Hematopoietic multipotent progenitor cell treated with erythropoietin and hydrocortisone succinate and interleukin-3 and kit ligand, for 15 days (in vitro differentiated cells): ENCODE measurements around the gene THOC5.
"Not testable (repeated sequence)": the region's sequence is repeated elsewhere in the genome, so short reads cannot be mapped to it uniquely, and the experiment has no call there.

Source experiments
- DNase-seq: peaks from one replicate; pipeline ENCODE4 v3.0.0-alpha.2; 2015; ENCODE audit warnings: low spot score

THOC5 gene

DNA sequence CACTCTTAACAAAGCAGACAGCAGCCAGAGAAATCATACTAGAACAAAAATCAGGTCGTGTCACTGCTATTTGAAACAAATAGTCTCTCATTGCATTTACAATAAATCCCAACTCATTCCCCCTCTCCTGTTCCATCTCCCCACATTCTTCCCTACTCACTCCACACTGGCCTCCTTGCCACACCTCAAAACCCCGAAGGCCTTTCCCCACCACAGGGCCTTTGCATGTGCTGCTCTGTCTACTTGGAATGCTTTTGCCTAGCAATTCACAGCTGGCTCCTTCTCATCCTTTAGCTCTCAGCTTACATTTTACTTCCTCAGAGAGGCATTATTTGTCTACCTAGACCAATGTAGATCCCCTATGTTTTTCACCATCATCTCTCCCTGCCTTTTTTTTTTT lies 6.3 kb upstream of the THOC5 start:
- DNase-seq = no peak

DNA sequence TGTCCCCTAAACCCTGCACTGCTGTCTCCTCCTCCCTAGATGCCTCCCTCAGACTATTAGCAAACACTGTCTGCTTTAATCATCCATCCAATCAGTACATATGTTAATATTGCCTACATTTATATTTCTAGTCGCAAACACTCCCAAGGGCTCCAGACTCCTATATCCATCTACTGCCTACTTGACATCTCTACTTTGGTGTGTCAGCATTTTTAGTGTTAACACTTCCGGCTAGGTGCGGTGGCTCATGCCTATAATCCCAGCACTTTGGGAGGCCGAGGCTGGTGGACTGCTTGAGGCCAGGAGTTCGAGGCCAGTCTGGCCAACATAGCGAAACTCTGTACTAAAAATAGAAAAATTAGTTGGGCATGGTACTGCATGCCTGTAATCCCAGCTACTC lies 5.5 kb upstream of the THOC5 start:
- DNase-seq = no peak

DNA sequence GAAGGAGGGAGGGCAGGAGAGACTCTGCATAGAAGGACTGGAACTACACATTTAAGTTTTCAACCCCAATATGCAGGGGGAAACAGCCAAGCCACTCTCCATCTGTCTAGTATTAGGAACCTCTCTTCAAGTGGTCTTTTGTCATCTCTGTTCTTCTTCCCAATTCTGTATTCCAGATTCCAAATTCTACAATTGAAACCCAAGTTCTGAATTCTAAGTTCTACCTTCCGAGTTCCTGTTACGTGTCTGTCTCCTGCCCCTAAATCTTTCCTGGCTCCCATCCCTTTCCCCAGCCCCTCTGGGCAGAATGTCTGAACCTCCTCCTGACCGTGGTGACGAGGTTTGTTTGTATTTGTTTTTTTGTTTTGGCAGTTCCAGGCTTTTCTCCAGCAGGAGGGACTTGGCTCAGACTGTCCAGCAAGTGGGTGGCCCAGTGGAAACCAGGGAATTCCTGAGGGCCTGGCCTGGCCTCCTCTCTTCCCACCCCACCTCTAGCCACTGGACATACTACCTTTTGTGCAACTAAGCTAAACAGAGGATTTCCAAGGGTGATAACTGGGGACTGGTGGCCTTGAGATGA lies 1.6 kb upstream of the THOC5 start:
- no peak for DNase-seq

DNA sequence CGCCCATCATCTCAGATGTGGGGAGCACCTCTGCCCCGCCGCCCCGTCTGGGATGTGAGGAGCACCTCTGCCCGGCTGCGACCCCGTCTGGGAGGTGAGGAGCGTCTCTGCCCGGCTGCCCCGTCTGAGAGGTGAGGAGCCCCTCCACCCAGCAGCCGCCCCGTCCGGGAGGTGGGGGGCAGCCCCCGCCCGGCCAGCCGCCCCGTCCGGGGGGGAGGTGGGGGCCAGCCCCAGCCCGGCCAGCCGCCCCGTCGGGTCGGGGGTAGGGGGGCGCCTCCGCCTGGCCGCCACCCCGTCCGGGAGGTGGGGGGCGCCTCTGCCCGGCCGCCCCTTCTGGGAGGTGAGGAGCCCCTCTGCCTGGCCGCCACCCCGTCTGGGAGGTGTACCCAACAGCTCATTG lies 1.2 kb downstream of the THOC5 start:
- not testable (repeated sequence) for DNase-seq

- no peak for DNase-seq
Observed at GRCh38 chr22:29550005-29550404, 3.6 kb downstream of the THOC5 start.

GRCh38 chr22:29545045-29545444 lies 8.5 kb downstream of the THOC5 start:
- not testable (repeated sequence) for DNase-seq

DNA sequence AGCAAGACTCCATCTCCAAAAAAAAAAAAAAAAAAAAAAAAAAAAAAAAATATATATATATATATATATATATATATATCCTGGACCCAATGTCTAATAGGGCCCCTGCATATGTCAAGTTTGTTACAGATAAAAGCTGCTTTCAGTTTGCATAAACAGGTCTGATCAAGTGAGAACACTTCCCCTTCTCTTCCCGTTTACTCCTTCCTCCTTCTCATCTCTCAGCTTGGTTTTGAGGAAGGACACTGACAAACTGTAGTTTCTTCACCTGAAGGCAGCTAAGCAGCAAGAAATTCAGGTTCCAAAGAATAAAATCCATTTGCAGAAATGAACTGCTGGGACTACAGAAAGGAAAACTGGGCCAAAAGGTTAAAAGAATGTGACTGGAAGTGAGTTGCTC lies 11.7 kb downstream of the THOC5 start:
- no peak for DNase-seq

- DNase-seq = no peak
Observed at GRCh38 chr22:29539105-29539504, 14.5 kb downstream of the THOC5 start.

DNA sequence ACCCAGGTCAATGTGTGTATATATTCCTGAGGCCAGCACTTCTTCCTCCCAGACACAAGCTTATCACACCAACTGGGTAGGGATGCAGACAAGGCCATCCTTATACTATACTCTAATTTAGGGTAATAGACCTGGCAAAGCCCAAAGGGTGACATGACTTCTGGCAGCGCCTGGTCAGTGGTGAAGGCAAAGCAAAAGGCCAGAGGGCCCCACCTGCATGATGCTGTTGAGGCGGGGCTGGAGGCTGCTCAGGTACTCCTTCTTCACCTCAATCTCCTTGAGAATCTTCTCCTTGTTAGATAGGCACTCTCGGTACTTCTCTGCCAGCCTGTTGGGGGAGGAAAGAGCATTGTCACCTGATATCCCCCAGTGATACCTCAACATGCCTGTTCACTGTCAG lies 17.1 kb downstream of the THOC5 start:
- DNase-seq = no peak

GRCh38 chr22:29531419-29531818 lies 22.1 kb downstream of the THOC5 start:
- DNase-seq = no peak

DNA sequence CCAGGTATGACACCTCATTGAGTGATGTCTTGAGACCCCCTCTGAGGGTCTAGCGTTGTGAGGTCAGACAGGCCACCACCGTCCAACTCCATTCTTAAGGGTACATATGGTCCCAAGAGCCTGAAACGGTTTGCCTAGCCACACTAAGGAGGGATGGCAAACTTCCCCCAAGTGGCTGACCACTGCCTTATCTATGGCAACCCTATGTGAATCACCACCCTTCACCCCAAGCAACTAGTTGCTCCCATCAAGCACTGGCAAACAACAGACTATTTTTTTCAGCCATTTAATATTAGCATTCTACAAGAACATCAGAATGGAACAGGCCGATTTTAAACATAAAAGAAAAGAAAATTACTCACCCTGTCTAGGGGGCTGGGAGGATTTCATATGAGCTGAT lies 22.8 kb downstream of the THOC5 start:
- DNase-seq = no peak

- no peak for DNase-seq
Observed at GRCh38 chr22:29528144-29528543, 25.4 kb downstream of the THOC5 start.

- DNase-seq = no peak
Observed at GRCh38 chr22:29524442-29525191, 28.9 kb downstream of the THOC5 start.

DNA sequence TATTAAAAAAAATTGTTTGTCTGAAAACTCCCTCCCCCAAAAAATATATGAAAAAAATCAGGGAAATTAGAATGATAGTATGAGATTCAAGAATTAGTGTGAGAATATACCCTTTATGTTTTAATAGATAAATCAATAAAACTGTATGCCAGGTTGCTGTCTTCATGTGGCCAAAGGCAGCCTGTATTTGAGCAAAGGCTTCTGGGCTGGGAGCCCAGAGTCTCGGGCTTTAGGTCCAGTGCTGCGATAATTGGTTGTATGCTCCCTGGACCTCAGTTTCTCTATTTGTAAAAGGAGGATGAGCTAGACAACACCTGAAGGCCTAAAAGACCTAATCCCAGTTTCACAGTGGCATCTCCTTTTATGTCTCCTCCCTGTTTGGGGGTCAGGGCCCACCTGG lies 29.8 kb downstream of the THOC5 start:
- DNase-seq = no peak

DNA sequence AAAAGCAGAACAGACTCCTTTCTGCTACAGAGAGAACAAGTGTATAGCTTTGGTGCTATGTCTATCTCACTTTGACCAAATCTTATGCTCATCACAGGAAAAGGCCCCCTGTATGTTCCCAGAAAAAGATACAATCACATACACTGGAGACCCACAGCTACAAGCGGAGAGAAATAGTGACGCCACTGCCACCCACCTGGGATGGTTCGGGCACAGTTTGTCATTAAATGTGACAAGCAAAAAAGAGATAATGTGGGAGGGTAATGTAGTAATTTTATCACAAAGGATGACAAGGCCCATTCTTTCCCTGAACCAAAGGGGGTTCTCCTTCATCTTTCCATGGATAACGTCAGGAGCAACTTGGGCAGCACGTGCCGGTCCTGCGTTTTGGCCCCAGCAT lies 32.0 kb downstream of the THOC5 start:
- no peak for DNase-seq

DNA sequence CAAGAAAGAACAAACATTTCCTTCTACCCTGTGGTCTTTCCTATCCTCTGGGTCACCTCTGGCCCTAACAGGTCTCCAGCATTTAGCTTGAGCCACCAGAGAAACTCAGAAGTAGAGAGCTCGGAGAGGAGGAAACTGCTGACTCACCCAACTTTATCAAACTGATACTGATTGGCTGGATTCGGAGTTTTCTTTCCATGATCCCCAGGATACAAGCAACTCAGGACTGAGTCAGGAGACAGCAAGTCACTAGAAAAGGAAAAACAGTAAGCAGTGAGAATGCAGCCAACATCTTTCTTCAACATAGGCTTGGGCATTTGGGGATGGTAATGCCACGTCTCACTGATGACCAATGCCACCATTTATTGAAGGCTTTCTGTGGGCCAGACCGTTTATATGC lies 32.7 kb downstream of the THOC5 start:
- DNase-seq = no peak

DNA sequence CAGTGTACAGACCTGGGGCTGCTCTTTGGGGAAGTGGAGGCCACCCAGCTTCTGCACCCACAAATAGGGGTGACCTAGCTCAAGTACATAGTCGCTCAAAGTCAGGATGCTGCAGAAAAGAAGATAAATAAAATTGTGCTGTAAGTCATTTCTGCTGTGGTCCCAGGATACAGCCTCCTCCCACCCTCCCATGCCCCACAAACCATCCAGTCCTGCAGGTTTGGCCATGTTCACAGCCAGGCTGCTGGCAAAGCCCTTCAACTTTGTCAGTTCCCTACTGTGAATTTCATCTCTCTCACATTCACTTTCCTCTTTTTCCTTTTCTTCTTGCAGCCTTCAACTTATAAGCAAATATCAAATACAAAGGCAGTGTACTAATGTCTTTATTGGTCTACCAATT lies 33.6 kb downstream of the THOC5 start:
- no peak for DNase-seq

GRCh38 chr22:29518427-29518826 lies 35.1 kb downstream of the THOC5 start:
- no peak for DNase-seq

DNA sequence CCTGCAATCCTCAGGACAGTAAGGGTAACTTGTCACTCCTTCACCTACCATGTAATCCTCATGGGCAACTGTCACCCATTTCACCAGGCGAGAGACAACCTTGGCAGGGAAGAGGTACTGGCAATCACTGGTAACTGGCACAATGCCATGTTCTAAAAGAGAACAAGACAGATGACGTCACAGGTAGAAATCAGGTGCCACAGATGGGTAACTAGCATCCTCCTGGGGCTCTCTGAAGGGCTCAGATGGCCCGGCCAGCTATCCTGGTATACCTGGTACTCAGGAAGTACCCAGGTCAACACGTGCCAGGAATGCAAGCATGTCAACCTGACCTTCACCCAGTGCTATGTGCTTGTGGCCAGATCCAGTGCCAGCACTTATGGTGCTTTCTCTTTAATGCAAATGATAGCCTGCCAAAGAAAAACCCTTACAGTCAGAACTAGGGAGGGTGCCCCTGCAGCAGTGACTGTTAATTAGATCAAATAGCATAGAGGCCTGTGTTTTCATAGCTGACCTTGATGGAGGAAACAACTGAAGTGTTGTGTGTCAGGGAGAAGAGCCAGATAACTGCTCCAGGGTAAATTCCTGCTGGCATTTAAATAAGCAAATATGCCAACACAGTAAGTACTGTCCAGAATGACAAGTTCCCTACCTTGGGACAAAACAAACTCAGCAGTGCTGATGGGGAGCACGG lies 36.2 kb downstream of the THOC5 start:
- DNase-seq = no peak

DNA sequence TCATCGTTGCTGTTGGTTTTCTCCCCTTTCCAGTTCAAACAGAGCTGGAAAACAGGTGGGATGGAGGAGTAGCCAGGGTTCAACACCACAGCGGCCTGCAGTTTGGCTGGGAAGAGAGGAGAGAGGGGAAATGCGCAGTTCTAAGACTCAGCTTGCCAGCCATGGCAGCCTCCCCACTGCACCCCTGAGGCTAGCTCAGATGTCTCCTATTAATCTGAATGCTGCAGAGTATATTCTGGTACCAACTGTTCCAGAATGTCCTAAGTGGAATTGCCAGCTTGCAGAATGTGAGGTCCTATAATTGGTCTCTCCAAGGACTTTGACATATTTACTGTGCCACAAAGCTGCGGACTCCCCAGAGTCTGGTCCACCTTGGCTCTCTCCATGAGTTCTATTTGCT lies 41.5 kb downstream of the THOC5 start:
- no peak for DNase-seq

DNA sequence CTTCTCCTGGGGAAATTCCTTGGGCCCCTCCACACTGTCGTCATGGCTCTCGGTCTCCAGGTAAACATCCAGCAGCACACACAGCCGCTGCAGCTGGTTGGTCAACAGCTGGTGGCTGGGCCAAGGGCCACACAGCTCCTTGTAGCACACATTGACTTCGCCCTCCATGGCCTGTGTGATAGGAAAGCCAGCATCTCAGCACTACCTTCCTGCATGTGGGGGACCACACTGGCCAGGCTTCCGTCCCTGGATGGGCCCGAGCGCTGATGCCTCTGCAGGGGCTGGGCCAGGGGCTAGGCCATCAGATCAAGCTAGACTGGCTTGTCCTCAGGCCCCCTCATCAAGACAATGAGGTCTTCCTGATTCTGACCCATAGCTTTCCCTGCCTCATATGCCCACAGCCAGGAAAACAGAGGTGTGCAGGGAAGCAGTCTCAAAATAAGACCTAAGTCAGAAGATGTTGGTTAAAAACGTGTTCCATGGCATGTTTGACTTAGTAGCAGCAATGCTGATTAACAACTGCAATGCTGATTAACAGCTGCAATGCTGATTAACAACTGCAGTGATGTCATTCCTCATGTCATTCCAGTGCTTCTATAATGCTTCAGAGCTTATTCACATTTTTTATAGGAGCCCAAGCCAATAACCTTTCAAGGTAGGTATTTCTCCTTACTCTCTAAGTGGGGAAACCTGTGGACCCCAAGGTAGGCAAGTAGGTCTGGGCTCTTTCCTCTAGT lies 42.3 kb downstream of the THOC5 start:
- no peak for DNase-seq

GRCh38 chr22:29510542-29510941 lies 43.0 kb downstream of the THOC5 start:
- no peak for DNase-seq

- no peak for DNase-seq
Observed at GRCh38 chr22:29509815-29510214, 43.7 kb downstream of the THOC5 start.
